HG03039 (cell line): Measurements from ENCODE around the gene CMTM7.

Experiments
- ATAC-seq: cut with Tn5 transposase; IDR thresholded peaks from one replicate; pipeline ENCODE4 v1.9.1; 2021; ENCODE audit warnings: mild to moderate bottlenecking, moderate library complexity; ENCODE audit not compliant: unreplicated experiment

The CMTM7 gene

GRCh38 chr3:32484436-32484835 lies 92.8 kb downstream of the CMTM7 start:
- no peak for ATAC-seq

DNA sequence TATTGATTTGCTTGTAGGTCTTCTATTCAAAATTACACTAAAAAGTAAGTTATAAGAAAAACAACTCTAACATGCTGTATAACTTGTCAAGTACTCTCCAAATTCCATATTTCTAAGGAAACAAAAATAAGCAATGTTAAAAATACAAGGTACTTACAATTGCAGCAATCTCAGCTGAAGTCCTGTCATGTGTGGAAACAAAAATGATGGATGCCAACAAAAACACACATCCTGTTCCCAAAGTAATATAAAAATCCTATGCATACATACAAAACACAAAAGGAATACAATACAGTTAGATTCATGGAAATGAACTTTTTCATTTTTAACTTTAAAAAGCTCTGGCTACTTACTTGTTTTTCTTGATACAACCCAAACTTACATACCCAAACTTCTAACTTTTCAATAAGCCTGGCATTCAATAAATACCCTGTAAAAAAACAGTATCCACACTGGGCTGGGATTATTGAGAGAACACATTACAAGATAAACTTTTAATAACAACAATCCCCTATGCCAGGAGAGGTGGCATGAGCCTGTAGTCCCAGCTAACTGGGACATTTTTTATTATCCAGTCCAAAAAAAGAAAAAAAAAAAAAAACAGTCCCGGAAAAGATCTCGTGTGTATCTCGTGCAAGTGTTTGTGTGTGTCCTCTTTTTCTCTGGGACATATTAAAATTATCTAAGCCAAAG lies 96.3 kb downstream of the CMTM7 start:
- ATAC-seq: no peak

DNA sequence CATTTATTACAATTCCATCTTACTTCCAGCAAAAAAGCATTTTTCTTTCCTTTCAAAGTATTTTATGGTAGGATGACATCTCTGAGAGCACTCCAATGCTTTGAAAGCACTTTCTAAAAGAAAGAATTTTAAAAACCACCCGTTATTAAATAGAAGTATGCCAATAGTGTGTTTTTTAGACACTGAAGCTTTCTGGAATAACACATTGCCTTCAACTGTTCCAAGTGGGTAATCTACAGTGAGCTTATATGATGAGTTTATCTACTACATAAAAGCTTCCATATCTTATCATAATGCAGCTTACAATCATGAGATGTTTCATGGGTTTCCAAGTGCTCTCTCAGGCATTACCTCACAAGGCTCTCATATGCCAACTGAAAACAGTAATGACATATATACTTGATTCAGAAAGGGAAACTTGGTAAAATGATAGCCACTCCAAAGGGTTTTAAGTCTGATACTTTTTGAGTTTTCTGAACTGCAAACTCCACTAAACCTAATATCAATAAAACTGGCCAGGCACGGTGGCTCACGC lies 96.9 kb downstream of the CMTM7 start:
- no peak for ATAC-seq

DNA sequence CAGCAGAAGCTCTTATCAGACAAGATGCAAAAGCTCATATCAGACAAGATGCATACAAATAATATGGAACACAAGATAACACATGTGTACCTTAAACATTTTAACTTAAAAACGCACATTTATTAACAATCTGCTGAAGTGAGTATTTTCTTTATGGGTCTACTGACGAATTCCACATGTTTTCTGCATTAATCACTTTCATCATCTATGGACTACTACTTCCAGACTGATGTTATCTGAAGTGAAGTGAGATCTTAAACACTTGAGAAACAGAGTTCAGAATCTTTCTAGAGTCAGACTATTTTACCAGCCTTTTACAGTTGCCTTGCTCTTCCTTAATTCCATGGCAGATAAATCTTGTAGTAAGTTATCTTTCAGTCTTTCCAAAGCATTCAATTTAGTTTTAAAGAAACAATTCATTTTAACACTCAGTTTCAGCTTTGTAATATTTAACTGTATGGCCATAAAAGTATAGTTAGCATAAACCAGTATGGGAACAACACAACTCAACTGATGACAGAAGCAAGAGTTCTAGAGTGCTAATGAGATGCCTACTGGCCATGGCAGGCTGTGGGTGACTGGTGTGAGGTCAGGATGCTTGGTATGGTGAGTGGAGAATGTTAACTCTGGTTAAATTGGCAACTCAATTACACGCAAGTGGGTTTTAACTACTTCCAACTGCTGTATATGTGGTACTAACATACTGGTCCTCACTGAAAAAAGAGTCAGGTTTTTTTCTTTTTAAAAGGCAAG lies 101.2 kb downstream of the CMTM7 start:
- no peak for ATAC-seq

DNA sequence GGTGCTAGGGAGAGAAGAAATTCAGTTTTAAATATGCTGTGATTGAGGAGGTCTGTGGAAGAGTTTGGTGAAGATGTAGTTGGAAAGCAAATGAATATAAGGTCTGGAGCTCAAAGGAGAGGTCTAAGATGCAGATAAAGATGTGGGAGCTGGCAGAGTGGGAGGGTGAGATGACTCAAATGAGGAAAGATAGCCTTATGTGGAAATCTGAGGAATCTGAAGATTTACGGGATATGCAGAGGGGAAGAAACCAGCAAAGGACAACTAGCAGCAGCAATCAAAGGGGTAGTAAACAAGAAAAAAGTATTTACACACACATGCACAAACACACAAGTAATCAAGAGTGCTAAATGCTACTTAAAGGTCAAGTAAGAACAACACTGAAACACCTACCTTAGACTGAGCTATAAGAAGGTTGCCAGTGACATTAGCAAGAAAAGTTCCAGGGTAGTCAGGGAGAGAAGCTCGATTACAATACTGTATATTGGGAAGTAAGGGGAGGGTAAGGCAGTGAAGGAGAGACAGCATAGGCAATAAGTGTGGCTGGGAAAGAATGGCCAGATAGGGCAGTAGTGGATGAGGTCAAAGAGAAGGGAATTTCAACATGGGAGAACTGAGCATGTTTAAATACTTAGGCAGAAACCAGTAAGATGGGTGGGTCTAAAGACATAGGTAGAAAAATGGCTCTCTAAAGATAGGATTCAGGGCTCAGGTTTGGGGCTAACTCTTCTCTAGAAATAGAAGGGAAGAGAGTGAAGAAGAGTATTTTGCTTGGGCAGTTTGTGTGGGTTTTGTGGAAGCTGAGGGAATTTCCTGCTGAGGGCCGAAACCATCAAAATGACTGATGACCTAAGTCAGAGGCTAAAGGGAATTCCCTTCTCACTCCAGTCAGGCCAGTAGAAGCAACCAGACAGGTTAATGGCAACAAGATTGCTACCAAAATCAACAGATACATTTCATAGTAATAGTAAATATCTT lies 102.1 kb downstream of the CMTM7 start:
- peak; percentile 75 for ATAC-seq

DNA sequence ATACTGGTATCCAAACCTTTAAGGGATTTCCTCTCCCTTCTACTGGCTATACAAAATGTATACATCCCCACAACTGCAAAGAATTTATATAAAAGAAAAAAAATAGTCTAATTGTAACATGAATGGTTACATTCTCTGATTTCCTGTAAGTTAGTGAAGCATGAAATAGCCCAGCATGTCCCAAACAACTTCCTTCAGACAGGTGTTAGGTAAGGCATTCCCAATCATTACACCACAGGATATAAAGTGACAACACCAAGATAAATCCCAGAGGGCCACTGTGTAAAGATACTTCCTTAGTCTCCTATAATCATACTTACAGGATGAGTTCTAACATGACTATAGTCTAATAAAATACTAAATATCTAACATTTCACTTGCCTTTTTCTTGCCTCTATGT lies 103.4 kb downstream of the CMTM7 start:
- no peak for ATAC-seq

GRCh38 chr3:32495609-32496008 lies 104.0 kb downstream of the CMTM7 start:
- no peak for ATAC-seq

- ATAC-seq: no peak
These were observed 106.6 kb downstream of the CMTM7 start for GRCh38 chr3:32498252-32498651.

GRCh38 chr3:32498992-32499391 lies 107.3 kb downstream of the CMTM7 start:
- no peak for ATAC-seq

DNA sequence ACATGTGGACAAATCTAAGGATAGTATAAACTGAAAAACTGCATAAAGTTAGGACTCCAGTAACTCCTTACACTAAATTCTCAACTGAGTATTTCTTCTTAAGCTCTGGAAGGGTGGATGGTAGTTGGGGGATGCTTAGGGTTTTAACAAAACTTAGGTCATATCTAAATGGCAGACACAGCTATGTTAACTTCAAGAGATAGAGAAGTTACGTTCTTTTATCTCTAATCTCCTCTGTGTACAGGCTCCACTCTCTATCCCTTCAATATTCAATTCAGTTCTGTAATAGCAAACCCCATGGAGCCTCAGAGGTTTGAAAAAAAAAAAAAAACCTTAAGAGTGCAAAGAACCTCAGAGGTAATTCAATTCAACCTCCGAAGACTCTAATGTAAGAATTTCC lies 107.9 kb downstream of the CMTM7 start:
- no peak for ATAC-seq

- no peak for ATAC-seq
These were observed 108.6 kb downstream of the CMTM7 start for GRCh38 chr3:32500231-32500630.

DNA sequence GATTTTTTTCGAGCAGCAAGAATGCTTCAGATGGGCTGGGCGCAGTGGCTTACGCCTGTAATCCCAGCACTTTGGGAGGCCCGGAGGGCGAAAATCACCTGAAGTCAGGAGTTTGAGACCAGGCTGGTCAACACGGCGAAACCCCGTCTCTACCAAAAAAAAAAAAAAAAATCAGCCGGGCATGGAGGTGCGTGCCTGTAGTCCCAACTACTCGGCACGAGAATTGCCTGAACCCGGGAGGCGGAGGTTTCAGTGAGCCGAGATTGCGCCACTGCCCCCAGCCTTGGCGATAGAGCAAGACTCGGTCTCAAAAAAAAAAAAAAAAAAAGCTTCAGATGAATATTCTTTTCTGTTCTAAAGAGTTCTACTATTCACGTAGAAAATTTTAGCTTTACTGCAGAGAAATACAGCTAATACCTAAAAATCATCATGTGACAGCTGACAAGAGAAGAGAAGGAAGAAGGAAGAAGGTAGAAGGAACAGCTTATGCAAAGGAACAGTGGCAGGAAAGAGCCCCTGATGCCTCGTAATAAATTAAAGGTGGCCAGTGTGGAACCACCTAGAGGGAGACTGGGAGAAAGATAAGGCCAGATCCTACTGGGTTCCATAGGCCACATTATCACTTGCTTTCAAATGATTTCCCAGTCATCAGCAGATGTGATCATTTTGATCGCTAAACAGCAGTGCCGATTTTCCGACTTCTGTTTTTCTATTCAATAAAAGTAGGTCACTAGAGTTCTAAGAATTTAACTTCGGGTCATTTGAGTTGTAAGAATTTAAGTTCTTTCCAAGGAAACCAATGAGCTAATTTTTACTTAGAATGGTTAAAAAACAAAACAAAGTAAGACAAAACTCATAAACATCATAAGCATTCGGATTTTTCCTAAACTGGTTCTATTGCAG lies 109.5 kb downstream of the CMTM7 start:
- no peak for ATAC-seq

GRCh38 chr3:32501783-32502117 lies 110.1 kb downstream of the CMTM7 start:
- ATAC-seq: no peak

GRCh38 chr3:32502118-32502945 lies 110.7 kb downstream of the CMTM7 start, which contains the start of gene CMTM6:
Gene CMTM6 (minus strand): TSS chr3:32502852. CDS start chr3:32502745, 107 bp downstream.
- peak; percentile 63 for ATAC-seq

- ATAC-seq: no peak
These were observed 111.3 kb downstream of the CMTM7 start for GRCh38 chr3:32502946-32503286.
